Psoas muscle (tissue), 8 donors: ENCODE results near the gene INSR. TPM values are rescaled to one million over a fixed set of nuclear protein-coding genes. Genes with fewer than 3 reads are reported as not detected.

Source experiments
- ATAC-seq, 4 donors: fragments of 200-7000 bp; cut with Tn5 transposase; one replicate each; pipeline ENCODE4 v1.9.1; 2020; ENCODE audit warnings: moderate library complexity in 3 of 4, mild to moderate bottlenecking in 2 of 4
- DNase-seq, 2 donors: peaks; one replicate each; pipeline ENCODE4 v3.0.0-alpha.2; 2020
- H3K27ac ChIP-seq: fragments of 200-600 bp; one replicate; pipeline ENCODE4 v1.8.0; 2022
- H3K27me3 ChIP-seq, 3 donors: fragments of 200-600 bp in 1 of 3; one replicate each; pipeline versions ENCODE4 v1.6.1 to v1.8.0; 2013 to 2022; ENCODE audit warnings: low read length in 2 of 3, mild to moderate bottlenecking in 2 of 3, moderate library complexity in 1 of 3; ENCODE audit not compliant: insufficient read depth in 3 of 3
- H3K36me3 ChIP-seq, 2 donors: fragments of 200-600 bp in 1 of 2; one replicate each; pipeline versions ENCODE4 v1.6.1 to v1.8.0; 2013 to 2022; ENCODE audit warnings: low read depth in 1 of 2, mild to moderate bottlenecking in 1 of 2, moderate library complexity in 1 of 2; ENCODE audit not compliant: insufficient read depth in 1 of 2
- H3K4me1 ChIP-seq: fragments of 200-600 bp; one replicate; pipeline ENCODE4 v1.8.0; 2022
- H3K4me3 ChIP-seq: fragments of 200-600 bp; one replicate; pipeline ENCODE4 v1.8.0; 2022; ENCODE audit warnings: mild to moderate bottlenecking
- H3K9me3 ChIP-seq: fragments of 200-600 bp; one replicate; pipeline ENCODE4 v1.8.0; 2022
- WGBS, 3 donors: extraction: QIAGEN DNeasy Blood & Tissue Kit; methylation state at CpG; one replicate each; pipeline versions ENCODE4 v1.1.6 to v1.1.7; 2013; 5-methylcytosine and 5-hydroxymethylcytosine counted together
- intact Hi-C, 2 donors: fragments of 100-400 bp; cut with DNase I; formaldehyde crosslinking; loops; one replicate each; pipeline versions ENCODE4 v1.11.0 to v1.14.2; 2022
- polyA plus RNA-seq, 3 donors: library from polyadenylated mRNA; stranded (reverse); fragments of 200-250 nt; gene quantifications; one replicate each; pipeline ENCODE4 v1.2.3, GENCODE V29; 2013
- total RNA-seq, 4 donors: library from RNA; stranded (reverse); fragmentation: NEBNext Ultra II Directional in 2 of 4; extraction: Animal tissue kit (Norgen Biotek cat#: 25700) in 2 of 4; gene quantifications; one replicate each; pipeline versions ENCODE4 v1.2.1 to v1.2.4, GENCODE V29; 2021 to 2023
- TF ChIP-seq, protein P1 (sequence below): fragments of 200-600 bp; IDR thresholded peaks from one replicate; pipeline ENCODE4 v1.8.0; 2022; ENCODE audit warnings: antibody characterized with exemption
- donor health status: healthy with polysubstance abuse.
- donor health status: DM: no; HTN: no; CAD: no; lungs with moderate emphysema.
- donor health status: Bipolar disorder and iron deficiency.
- donor health status: healthy.
- donor health status: DM: yes; HTN: yes; CAD: no.
- donor health status: DM: no; HTN: no; CAD: no.
- donor health status: DM: no; HTN: no; CAD: no.
- donor health status: DM: yes; HTN: yes; CAD: no.

The INSR gene
- total and polyA plus RNA-seq, 7 donors = 3.7 to 95.1 (median 48.5) TPM

GRCh38 chr19:7288977-7289376 lies 5.2 kb downstream of the INSR start:
- TF ChIP-seq, protein P1, sequence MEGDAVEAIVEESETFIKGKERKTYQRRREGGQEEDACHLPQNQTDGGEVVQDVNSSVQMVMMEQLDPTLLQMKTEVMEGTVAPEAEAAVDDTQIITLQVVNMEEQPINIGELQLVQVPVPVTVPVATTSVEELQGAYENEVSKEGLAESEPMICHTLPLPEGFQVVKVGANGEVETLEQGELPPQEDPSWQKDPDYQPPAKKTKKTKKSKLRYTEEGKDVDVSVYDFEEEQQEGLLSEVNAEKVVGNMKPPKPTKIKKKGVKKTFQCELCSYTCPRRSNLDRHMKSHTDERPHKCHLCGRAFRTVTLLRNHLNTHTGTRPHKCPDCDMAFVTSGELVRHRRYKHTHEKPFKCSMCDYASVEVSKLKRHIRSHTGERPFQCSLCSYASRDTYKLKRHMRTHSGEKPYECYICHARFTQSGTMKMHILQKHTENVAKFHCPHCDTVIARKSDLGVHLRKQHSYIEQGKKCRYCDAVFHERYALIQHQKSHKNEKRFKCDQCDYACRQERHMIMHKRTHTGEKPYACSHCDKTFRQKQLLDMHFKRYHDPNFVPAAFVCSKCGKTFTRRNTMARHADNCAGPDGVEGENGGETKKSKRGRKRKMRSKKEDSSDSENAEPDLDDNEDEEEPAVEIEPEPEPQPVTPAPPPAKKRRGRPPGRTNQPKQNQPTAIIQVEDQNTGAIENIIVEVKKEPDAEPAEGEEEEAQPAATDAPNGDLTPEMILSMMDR = no peak
- Histone ChIP-seq H3K27ac (peak overlapping the region; percentile 23), H3K9me3 (no peaks in the 10 kb centered on the region), H3K36me3 (peaks cover 0 to 4% of the 10 kb centered on the region in 2 donors), H3K4me1 (peaks cover 14% of the 10 kb centered on the region), H3K4me3 (no peak overlapping the region), H3K27me3 (no peaks in the 10 kb centered on the region)
- intact Hi-C loops = loop anchor here in 1 of 2 donors (5.0 kb wide), 1 partner anchor 42 kb away; no protein-coding TSS in a partner anchor
- no peak for ATAC-seq
- 19 to 46% (median 25%) methylated on average over 6 of the region's 6 CpGs for WGBS, 3 donors
- DNase-seq = no peak

GRCh38 chr19:7288131-7288530 lies 6.1 kb downstream of the INSR start:
- Histone ChIP-seq H3K27ac (no peak overlapping the region), H3K36me3 (peaks cover 0 to 4% of the 10 kb centered on the region in 2 donors)

GRCh38 chr19:7287722-7288121 lies 6.5 kb downstream of the INSR start:
- 70 to 79% (median 72%) methylated on average over 10 of the region's 10 CpGs for WGBS, 3 donors
- ATAC-seq = no peak
- Histone ChIP-seq H3K27me3 (no peaks in the 10 kb centered on the region), H3K4me3 (no peak overlapping the region), H3K36me3 (peaks cover 0 to 4% of the 10 kb centered on the region in 2 donors), H3K9me3 (no peaks in the 10 kb centered on the region), H3K27ac (no peak overlapping the region), H3K4me1 (peaks cover 10% of the 10 kb centered on the region)
- no peak for DNase-seq
- TF ChIP-seq, protein P1 = no peak
- intact Hi-C loops = loop anchor here in 1 of 2 donors (5.0 kb wide), 1 partner anchor 40 kb away; no protein-coding TSS in a partner anchor

More at GRCh38 chr19:7288131-7288530, 6.1 kb downstream of the INSR start:
- no peak for DNase-seq
- H3K4me3 ChIP-seq = no peak overlapping the region
- H3K4me1 ChIP-seq = peaks cover 14% of the 10 kb centered on the region
- TF ChIP-seq, protein P1 = no peak
- H3K9me3 ChIP-seq = no peaks in the 10 kb centered on the region
- intact Hi-C loops = loop anchor here in 1 of 2 donors (5.0 kb wide), 1 partner anchor 41 kb away; no protein-coding TSS in a partner anchor
- no peaks in the 10 kb centered on the region for H3K27me3 ChIP-seq
- no peak for ATAC-seq
- WGBS, 3 donors = 97 to 100% (median 100%) methylated on average over 1 of the region's 1 CpG

DNA sequence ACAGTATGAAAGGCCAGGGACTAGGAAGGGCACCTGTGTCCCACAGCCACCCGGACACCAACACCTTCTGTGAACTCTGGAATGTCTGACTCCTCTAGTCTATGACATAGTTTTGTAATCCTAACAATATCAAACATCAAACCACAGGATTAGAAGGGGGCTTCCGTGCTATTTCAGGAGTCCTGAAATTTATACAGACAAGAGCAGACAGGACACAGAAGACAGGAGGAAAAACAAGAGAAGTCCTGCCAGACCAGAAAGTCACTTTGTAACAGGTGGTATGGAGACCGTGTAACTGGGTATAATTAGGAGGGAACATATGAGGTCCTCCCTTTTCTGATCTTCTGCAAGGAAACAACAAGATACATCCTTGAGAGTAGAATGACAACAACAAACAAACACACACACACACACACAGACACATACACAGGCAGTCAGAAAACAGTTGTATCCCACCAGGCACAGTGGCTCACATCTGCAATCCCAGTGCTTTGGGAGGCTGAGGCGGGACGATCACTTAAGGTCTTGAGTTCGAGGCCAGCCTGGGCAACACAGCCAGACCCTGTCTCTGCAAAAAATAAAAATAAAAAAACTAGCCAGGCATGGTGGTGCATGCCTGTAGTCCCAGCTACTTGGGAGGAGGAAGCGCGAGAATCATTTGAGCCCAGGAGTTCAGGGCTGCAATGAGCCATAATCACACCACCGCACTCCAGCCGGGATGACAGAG lies 13.1 kb downstream of the INSR start:
- H3K4me1 ChIP-seq = peaks cover 14% of the 10 kb centered on the region
- 70 to 73% (median 72%) methylated on average over 10 of the region's 10 CpGs for WGBS, 3 donors
- ATAC-seq = peak; percentile 60 to 83 (median 74)

More for the DNA sequence above, 13.1 kb downstream of the INSR start:
- DNase-seq = no peak
- Histone ChIP-seq H3K27me3 (no peaks in the 10 kb centered on the region), H3K9me3 (no peaks in the 10 kb centered on the region), H3K36me3 (peaks cover 0 to 6% of the 10 kb centered on the region in 2 donors), H3K27ac (peak overlapping the region; percentile 52), H3K4me3 (no peak overlapping the region)
- intact Hi-C loops = no loop called here
- TF ChIP-seq, protein P1 = no peak
